ENCODE results near the gene FAM187B. TPM values are rescaled to one million over a fixed set of nuclear protein-coding genes. Genes with fewer than 3 reads are reported as not detected.
A peak's percentile ranks its signal among the peaks of the same experiment; 100 is the strongest.

FAM187B gene
- total RNA-seq, 2 experiments from 2014 or later, result not detected

- Mint-ChIP-seq H3K9me3 (no peaks in the 10 kb centered on the region), H3K27me3 (ENCODE audit: low read depth) (no peaks in the 10 kb centered on the region), H3K36me3 (ENCODE audit: low read depth) (peaks cover 1% of the 10 kb centered on the region), H3K4me3 (no peak overlapping the region), H3K27ac (no peak overlapping the region), H3K4me1 (ENCODE audit: low read depth) (peaks cover 17% of the 10 kb centered on the region)
- CTCF ChIA-PET, result no interaction called here
- DNase-seq, result peak; percentile 2
- intact Hi-C loops (cut with micrococcal nuclease), result no loop called here
Observed at GRCh38 chr19:35257113-35257461, 28.5 kb upstream of the FAM187B start.

- no peak for DNase-seq
- Mint-ChIP-seq H3K9me3 (no peaks in the 10 kb centered on the region), H3K36me3 (ENCODE audit: low read depth) (peaks cover 1% of the 10 kb centered on the region), H3K4me3 (no peak overlapping the region), H3K4me1 (ENCODE audit: low read depth) (peaks cover 17% of the 10 kb centered on the region), H3K27ac (peak overlapping the region; percentile 53), H3K27me3 (ENCODE audit: low read depth) (no peaks in the 10 kb centered on the region)
- intact Hi-C loops (cut with micrococcal nuclease), result no loop called here
- CTCF ChIA-PET, result no interaction called here
Observed at GRCh38 chr19:35256566-35256965, 28.0 kb upstream of the FAM187B start.

GRCh38 chr19:35254341-35255297, 26.1 kb upstream of the FAM187B start:
- CTCF ChIA-PET, result no interaction called here
- intact Hi-C loops (cut with micrococcal nuclease), result no loop called here
- Mint-ChIP-seq H3K4me1 (ENCODE audit: low read depth) (peaks cover 18% of the 10 kb centered on the region), H3K36me3 (ENCODE audit: low read depth) (peaks cover 1% of the 10 kb centered on the region), H3K27me3 (ENCODE audit: low read depth) (no peaks in the 10 kb centered on the region), H3K4me3 (no peak overlapping the region), H3K27ac (no peak overlapping the region), H3K9me3 (no peaks in the 10 kb centered on the region)
- peak; percentile 3 for DNase-seq

GRCh38 chr19:35253316-35254286, 25.1 kb upstream of the FAM187B start:
- Mint-ChIP-seq H3K4me3 (no peak overlapping the region), H3K9me3 (no peaks in the 10 kb centered on the region), H3K4me1 (ENCODE audit: low read depth) (peaks cover 24% of the 10 kb centered on the region), H3K36me3 (ENCODE audit: low read depth) (peaks cover 1% of the 10 kb centered on the region), H3K27ac (no peak overlapping the region), H3K27me3 (ENCODE audit: low read depth) (no peaks in the 10 kb centered on the region)
- CTCF ChIA-PET, result no interaction called here
- intact Hi-C loops (cut with micrococcal nuclease), result no loop called here
- peak; percentile 1 for DNase-seq

- no peaks in the 10 kb centered on the region for H3K27me3 Mint-ChIP-seq (ENCODE audit: low read depth)
- peaks cover 15% of the 10 kb centered on the region for H3K4me1 Mint-ChIP-seq (ENCODE audit: low read depth)
- H3K4me3 Mint-ChIP-seq, result no peak overlapping the region
- DNase-seq, result peak; percentile 3
- peaks cover 1% of the 10 kb centered on the region for H3K36me3 Mint-ChIP-seq (ENCODE audit: low read depth)
- intact Hi-C loops (cut with micrococcal nuclease), result no loop called here
- H3K9me3 Mint-ChIP-seq, result no peaks in the 10 kb centered on the region
- CTCF ChIA-PET, result interaction anchor here (0.6 to 1.4 kb wide), 2 partner anchors 109 to 205 kb away, joined by 3 to 4 read pairs; no protein-coding TSS in a partner anchor
- H3K27ac Mint-ChIP-seq, result no peak overlapping the region
Observed at GRCh38 chr19:35251456-35251855, 22.9 kb upstream of the FAM187B start.

- no peaks in the 10 kb centered on the region for H3K9me3 Mint-ChIP-seq
- peaks cover 13% of the 10 kb centered on the region for H3K4me1 Mint-ChIP-seq (ENCODE audit: low read depth)
- no peaks in the 10 kb centered on the region for H3K27me3 Mint-ChIP-seq (ENCODE audit: low read depth)
- H3K4me3 Mint-ChIP-seq, result peak overlapping the region; percentile 86
- peak; percentile 8 for DNase-seq
- intact Hi-C loops (cut with micrococcal nuclease), result loop anchor here (2.0 to 5.0 kb wide), 4 partner anchors 38 to 245 kb away; partner anchors contain the start of gene FFAR1
- CTCF ChIA-PET, result no interaction called here
- no peak overlapping the region for H3K27ac Mint-ChIP-seq
- no peaks in the 10 kb centered on the region for H3K36me3 Mint-ChIP-seq (ENCODE audit: low read depth)
Observed at GRCh38 chr19:35249848-35250711, 21.5 kb upstream of the FAM187B start.

GRCh38 chr19:35249146-35249847, 20.8 kb upstream of the FAM187B start:
- peak overlapping the region; percentile 63 for H3K27ac Mint-ChIP-seq
- H3K4me3 Mint-ChIP-seq, result peak overlapping the region; percentile 86
- H3K36me3 Mint-ChIP-seq (ENCODE audit: low read depth), result no peaks in the 10 kb centered on the region
- CTCF ChIA-PET, result no interaction called here
- no peaks in the 10 kb centered on the region for H3K9me3 Mint-ChIP-seq
- no peaks in the 10 kb centered on the region for H3K27me3 Mint-ChIP-seq (ENCODE audit: low read depth)
- peaks cover 13% of the 10 kb centered on the region for H3K4me1 Mint-ChIP-seq (ENCODE audit: low read depth)
- peak; percentile 13 for DNase-seq
- intact Hi-C loops (cut with micrococcal nuclease), result loop anchor here (2.0 to 5.0 kb wide), 4 partner anchors 37 to 246 kb away; partner anchors contain the start of gene FFAR1

DNA sequence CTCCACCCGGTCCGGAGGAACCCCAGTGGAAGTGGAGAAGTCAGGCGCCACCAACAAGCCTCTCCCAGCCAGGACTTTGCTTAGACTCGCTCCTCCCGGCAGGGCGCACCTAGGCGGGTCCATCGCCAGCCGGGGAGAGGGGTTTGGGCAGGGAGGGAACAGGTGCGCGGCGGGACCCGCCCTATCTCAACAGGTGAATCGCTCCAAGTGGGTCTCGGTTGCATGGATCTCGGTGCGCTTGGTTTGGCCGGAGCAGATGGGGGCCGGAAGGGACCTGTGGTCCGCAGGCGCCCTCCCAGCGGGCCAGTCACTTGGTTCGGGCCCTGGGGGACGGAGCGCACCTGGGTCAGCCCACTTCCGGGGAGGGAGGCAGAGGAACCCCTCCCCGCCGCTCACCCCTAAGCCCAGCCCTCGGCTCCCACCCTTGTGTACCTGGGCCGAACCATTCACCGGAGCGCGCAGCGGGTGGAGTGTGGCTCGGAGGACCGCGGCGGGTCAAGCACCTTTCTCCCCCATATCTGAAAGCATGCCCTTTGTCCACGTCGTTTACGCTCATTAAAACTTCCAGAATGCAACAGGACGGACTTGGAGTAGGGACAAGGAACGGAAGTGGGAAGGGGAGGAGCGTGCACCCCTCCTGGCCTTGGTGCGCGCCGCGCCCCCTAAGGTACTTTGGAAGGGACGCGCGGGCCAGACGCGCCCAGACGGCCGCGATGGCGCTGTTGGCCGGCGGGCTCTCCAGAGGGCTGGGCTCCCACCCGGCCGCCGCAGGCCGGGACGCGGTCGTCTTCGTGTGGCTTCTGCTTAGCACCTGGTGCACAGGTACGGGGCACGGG, 20.0 kb upstream of the FAM187B start, which contains the start of gene LSR:
Gene LSR, plus strand, starts transcription at position 693 of the 836 bp plus-strand sequence. Its CDS starts 21 bp downstream, at position 714.
- Mint-ChIP-seq H3K4me1 (ENCODE audit: low read depth) (peaks cover 13% of the 10 kb centered on the region), H3K27me3 (ENCODE audit: low read depth) (no peaks in the 10 kb centered on the region), H3K9me3 (no peaks in the 10 kb centered on the region), H3K27ac (peak within 1 kb of the TSS; percentile 90), H3K36me3 (ENCODE audit: low read depth) (no peaks in the 10 kb centered on the region), H3K4me3 (peak within 1 kb of the TSS; percentile 86)
- peak; percentile 76 for DNase-seq
- CTCF ChIA-PET, result interaction anchor here (0.5 kb wide), 1 partner anchor 36 kb away, joined by 4 read pairs; no protein-coding TSS in a partner anchor
- intact Hi-C loops (cut with micrococcal nuclease), result loop anchor here (1.0 to 5.0 kb wide), 5 partner anchors 20 to 246 kb away; partner anchors contain the start of genes FFAR1 and USF2

GRCh38 chr19:35247526-35248309, 19.2 kb upstream of the FAM187B start:
- Mint-ChIP-seq H3K9me3 (no peaks in the 10 kb centered on the region), H3K4me3 (peak overlapping the region; percentile 86), H3K27ac (peak overlapping the region; percentile 90), H3K4me1 (ENCODE audit: low read depth) (peaks cover 13% of the 10 kb centered on the region), H3K36me3 (ENCODE audit: low read depth) (no peaks in the 10 kb centered on the region), H3K27me3 (ENCODE audit: low read depth) (no peaks in the 10 kb centered on the region)
- CTCF ChIA-PET, result interaction anchor here (0.5 to 0.8 kb wide), 2 partner anchors 9 to 35 kb away, joined by 3 to 4 read pairs; no protein-coding TSS in a partner anchor
- DNase-seq, result peak; percentile 76
- intact Hi-C loops (cut with micrococcal nuclease), result loop anchor here (1.0 to 5.0 kb wide), 5 partner anchors 21 to 247 kb away; partner anchors contain the start of genes FFAR1 and USF2

All from activated naive CD4-positive, alpha-beta T cell treated with anti-CD3 and anti-CD28 coated beads for 36 hours (primary cell).